ENCODE measurements around the gene LILRB4. TPM values are rescaled to one million over a fixed set of nuclear protein-coding genes. Genes with fewer than 3 reads are reported as not detected.
A peak's percentile ranks its signal among the peaks of the same experiment; 100 is the strongest.

The LILRB4 gene
- total and polyA plus RNA-seq, 2 of the 4 experiments (the other 2 are of a cell fraction), result not detected

DNA sequence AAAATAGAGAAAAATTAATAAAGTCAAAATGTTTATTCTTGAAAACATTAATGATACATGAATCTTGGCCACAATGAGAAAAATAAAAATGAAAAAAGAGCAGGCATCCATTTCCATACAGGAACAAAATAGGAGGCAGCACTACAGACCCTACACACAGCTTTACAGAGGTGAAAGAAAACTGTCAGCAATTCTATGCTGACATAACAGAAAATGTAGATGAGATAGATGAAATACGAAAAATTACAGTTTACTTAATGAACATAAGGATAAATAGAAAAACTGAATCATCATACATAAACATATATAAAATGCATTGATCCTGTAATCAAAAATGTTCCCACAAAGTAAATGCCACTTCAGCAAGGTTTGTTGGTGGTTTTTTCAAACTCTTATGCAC is 5.6 kb downstream of the LILRB4 start:
- Histone ChIP-seq H4K91ac (ENCODE audit: insufficient read depth, low read depth, low read length) (no peak overlapping the region), H2BK5ac (ENCODE audit: low read depth, low read length, poor library complexity, severe bottlenecking) (no peak overlapping the region), H3K27me3 (ENCODE audit: control insufficient read depth, insufficient read depth, low read length) (no peaks in the 10 kb centered on the region), H3K9ac (ENCODE audit: low read depth, low read length) (no peak overlapping the region), H3K18ac (ENCODE audit: low read depth, low read length) (no peak overlapping the region), H3K27ac (ENCODE audit: insufficient read depth, low read length) (no peak overlapping the region), H3K23ac (ENCODE audit: low read depth, low read length) (no peak overlapping the region), H2AK5ac (ENCODE audit: low read depth, low read length) (no peak overlapping the region), H3K79me1 (ENCODE audit: low read depth in 1 of 2, low read length in 2 of 2) (no peaks in the 10 kb centered on the region), H3K4me2 (ENCODE audit: low read depth, low read length) (no peak overlapping the region), H3K4ac (ENCODE audit: low read depth, low read length) (no peak overlapping the region), H3K9me3 (ENCODE audit: control insufficient read depth, insufficient read depth, low read length) (peaks cover 40% of the 10 kb centered on the region), H3K9me1 (ENCODE audit: insufficient read depth, low read length) (no peaks in the 10 kb centered on the region), H2BK120ac (ENCODE audit: low read depth, low read length) (no peak overlapping the region), H2BK15ac (ENCODE audit: low read depth, low read length) (no peak overlapping the region), H4K20me1 (ENCODE audit: insufficient read depth, low read length) (no peaks in the 10 kb centered on the region), H3K56ac (ENCODE audit: extremely low read depth, insufficient read depth, low read length) (no peak overlapping the region), H3K36me3 (ENCODE audit: control insufficient read depth, insufficient read depth, low read length) (no peaks in the 10 kb centered on the region), H2AK9ac (replicated peaks; ENCODE audit: low read depth, low read length, poor library complexity) (no peak overlapping the region), H3K4me3 (ENCODE audit: insufficient read depth, low read depth, low read length) (no peak overlapping the region), H4K5ac (ENCODE audit: low read depth, low read length) (no peak overlapping the region), H3K14ac (replicated peaks; ENCODE audit: low read depth, low read length) (no peak overlapping the region), H4K8ac (ENCODE audit: low read depth in 2 of 2, low read length in 2 of 2) (no peak overlapping the region), H2AFZ (replicated peaks; ENCODE audit: low read length, poor library complexity) (no peak overlapping the region), H3K4me1 (ENCODE audit: control insufficient read depth, insufficient read depth, low read length) (no peaks in the 10 kb centered on the region), H2BK20ac (ENCODE audit: low read depth, low read length) (no peak overlapping the region)
- in situ Hi-C loops (cut with MboI; ENCODE audit: low sequenced_read_pairs), result no loop called here
- ChIA-PET POLR2A (ENCODE audit: unreplicated experiment) (no interaction called here), CTCF (no interaction called here)
- dilution Hi-C loops (cut with HindIII; ENCODE audit: low sequenced_read_pairs, unreplicated experiment), result no loop called here
- TF ChIP-seq MAFK (IDR thresholded peaks at IDR 0.05; ENCODE audit: low read depth, low read length) (peak; percentile 25; the same call in 1 of the 2 replicates), SMC3 (IDR thresholded peaks at IDR 0.05; ENCODE audit: low read depth, low read length) (no peak), CTCF (conservative IDR thresholded peaks at IDR 0.05; ENCODE audit: low read depth, low read length) (no peak), BHLHE40 (IDR thresholded peaks at IDR 0.05; ENCODE audit: low read depth, low read length) (no peak), ELK1 (IDR thresholded peaks at IDR 0.05; ENCODE audit: borderline replicate concordance, low read depth, low read length) (no peak), CEBPB (IDR thresholded peaks at IDR 0.05; ENCODE audit: low read depth, low read length) (no peak)
- no peak for ATAC-seq (ENCODE audit: low read depth)
- intact Hi-C loops (cut with micrococcal nuclease), result no loop called here
- DNase-seq, result no peak
- WGBS, 2 experiments (ENCODE audit: extremely low coverage in 2 of 2, insufficient read length in 1 of 2), result no CpG with 5 or more reads among the region's 1 CpG
- no TSS peak for BruUV-seq (replicated peaks)

Measured in IMR-90 (cell line).